Measurements from ENCODE around the gene PRR7.

GRCh38 chr5:177493795-177494345 is 47.3 kb downstream of the PRR7 start:
- TF ChIP-seq CTCF (IDR thresholded peaks at IDR 0.05; ENCODE audit: poor library complexity) (no peak), EZH2 (IDR thresholded peaks at IDR 0.05; ENCODE audit: borderline replicate concordance) (no peak), EZH2phosphoT487 (IDR thresholded peaks at IDR 0.05; ENCODE audit: low read depth, severe bottlenecking, unreplicated experiment) (no peak)

Data from hepatocyte (in vitro differentiated cells).